Measurements from ENCODE around the gene TSPAN9.
"Not testable (repeated sequence)": the region's sequence is repeated elsewhere in the genome, so short reads cannot be mapped to it uniquely, and the experiment has no call there.

Gene TSPAN9

GRCh38 chr12:3044141-3044630 is 33.0 kb upstream of the TSPAN9 start:
- no peak for DNase-seq

DNA sequence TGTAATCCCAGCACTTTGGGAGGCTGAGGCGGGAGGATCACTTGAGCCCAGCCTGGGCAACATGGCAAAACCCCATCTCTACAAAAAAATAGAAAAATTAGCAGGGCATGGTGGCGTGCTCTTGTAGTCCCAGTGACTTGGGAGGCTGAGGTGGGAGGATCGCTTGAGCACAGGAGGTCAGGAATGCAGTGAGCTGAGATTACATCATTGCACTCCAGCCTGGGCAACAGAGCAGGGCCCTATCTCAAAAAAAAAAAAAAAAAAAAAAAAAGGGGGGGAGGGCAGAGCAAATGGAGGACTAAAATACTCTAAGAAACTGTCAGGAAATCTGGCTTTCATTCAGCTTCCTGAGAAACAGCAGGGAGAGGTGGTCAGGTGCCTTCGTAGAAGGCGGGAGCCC is 31.7 kb upstream of the TSPAN9 start:
- DNase-seq = no peak

GRCh38 chr12:3045989-3046388 is 31.2 kb upstream of the TSPAN9 start:
- no peak for DNase-seq

- DNase-seq = no peak
Observed at GRCh38 chr12:3046441-3047200, 30.6 kb upstream of the TSPAN9 start.

- DNase-seq = no peak
Observed at GRCh38 chr12:3047961-3048360, 29.2 kb upstream of the TSPAN9 start.

GRCh38 chr12:3048540-3048939 is 28.6 kb upstream of the TSPAN9 start:
- DNase-seq = no peak

DNA sequence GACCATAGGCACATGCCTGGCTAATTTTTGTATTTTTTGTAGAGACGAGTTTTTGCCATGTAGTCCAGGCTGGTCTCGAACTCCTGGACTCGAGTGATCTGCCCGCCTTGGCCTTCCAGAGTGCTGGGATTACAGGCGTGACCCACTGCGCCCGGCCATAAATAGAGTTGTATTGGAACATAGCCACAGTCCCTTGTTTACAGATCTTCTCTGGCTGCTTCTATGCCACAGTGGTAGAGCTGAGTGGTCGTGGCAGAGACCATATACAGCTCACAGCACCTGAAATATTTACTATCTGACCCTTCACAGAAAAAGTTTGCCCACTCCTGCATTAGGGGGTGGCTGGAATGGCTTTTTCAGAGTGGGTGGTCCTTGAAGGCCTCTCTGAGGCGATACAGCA is 28.0 kb upstream of the TSPAN9 start:
- DNase-seq = no peak

DNA sequence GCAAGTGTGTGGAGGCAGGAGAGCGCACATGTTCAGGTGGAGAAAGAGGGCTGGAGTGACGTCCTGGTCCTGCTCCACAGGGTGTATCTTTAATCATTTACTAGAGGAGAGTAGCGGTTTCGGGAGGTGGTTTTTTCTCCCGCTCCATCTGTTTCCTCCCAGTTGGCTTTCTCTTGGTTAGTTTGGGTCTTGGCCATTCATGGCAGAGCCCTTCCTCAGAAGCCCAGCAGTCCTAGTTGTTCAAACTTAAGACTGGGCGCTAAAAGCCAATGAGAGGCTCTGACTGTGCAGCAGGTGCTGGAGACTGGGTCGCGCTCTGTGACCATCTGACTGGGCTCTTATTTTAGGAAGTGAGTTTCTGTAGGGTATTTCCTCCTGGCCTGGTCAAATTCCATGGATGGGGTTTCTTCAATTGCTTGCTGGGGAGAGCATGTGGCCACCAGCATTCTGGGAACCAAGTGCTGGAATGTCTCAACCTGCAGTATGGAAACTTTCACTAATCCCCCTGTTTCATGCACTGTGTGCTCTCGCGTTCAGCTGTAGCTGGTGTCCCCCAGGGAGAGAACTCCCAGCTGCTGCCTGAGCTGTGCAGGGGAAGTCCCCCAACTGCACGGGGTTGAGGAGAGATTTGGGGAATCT is 27.4 kb upstream of the TSPAN9 start:
- DNase-seq = no peak

- DNase-seq = no peak
Observed at GRCh38 chr12:3054374-3054773, 22.8 kb upstream of the TSPAN9 start.

GRCh38 chr12:3055026-3055703 is 22.0 kb upstream of the TSPAN9 start:
- no peak for DNase-seq

DNA sequence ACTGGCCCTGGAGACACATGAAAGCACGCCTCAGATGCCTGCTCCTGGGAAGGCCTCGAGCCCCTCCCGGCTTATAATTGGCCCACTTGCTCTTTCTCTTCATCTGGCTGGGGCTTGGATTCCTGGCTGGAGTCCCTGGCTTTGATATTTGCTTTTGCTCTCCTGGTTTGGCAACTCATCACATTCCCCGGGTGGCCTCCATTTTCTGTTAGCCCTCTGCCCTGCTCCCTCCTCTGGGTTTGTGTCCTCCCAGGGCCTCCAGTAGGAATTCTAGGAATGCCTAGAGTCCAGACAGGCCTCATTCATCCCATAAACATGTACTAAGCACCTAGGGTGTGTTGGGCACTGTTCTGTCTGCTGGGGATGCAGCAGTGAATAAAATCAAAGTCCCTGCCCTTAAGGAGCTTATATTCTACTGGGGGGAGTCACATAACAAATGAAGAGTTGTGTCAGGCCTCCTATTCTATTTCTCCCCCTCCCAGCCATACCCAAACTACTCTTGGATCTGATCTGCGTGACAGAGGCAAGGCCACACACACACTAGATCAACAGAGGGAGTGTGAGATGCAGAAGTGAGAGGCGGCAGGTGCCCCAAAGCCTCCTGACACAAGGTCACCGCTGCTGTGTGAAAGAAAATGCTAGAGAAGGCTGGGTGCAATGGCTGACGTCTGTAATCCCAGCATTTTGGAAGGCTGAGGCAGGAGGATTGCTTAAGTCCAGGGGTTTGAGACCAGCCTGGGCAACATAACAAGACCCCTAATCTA is 21.3 kb upstream of the TSPAN9 start:
- DNase-seq = no peak

DNA sequence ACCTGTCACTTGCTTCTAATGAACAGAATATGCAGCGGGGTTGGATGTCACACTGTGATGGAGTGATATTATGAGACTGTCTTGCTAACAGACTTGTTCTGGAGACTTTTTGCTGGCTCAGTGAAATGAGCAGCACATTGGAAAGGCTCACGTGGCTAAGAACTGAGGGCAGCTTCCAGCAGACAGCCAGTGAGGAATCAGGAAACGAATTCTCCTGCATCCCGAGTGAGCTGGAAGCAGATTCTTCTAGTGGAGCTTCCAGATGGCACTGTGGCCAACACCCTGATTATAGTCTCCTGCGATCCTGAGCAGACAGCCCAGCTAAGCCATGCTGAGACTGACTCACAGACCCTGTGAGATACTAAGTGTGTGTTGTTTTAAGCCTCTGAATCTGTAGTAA is 16.1 kb upstream of the TSPAN9 start:
- DNase-seq = no peak

DNA sequence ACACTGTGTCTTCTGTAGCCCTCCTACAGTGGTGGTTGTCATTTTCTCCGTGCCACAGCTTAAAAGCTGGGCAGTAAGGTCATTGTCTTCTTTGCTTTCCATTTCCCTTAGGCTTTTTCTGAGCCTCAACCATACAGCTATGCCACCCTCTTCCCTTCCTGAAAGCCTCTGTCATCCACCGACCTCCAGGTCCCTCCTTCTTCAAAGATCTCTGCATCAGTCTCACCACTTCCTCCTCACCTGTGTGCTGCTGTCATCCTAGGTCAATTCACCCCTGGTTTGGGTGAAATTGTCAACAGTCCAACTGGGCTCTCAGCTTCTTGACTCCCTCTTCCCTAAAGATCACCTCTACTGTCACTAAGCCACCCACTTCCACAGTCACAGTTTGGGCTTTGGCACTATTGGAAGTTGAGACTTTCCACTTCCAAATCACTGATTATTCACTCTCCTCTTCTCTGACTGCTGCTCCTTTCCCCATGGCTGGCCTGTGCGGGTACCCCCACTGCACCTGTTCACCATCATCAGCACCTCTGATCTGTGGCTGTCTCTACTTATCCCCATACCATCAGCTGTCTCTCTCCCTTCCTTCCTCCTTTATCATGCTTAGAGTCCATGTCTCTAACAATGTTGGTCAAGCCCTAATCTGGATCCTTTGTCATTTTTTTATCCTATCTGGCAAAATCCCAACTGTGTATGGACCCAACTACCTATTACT is 15.5 kb upstream of the TSPAN9 start:
- no peak for DNase-seq

DNA sequence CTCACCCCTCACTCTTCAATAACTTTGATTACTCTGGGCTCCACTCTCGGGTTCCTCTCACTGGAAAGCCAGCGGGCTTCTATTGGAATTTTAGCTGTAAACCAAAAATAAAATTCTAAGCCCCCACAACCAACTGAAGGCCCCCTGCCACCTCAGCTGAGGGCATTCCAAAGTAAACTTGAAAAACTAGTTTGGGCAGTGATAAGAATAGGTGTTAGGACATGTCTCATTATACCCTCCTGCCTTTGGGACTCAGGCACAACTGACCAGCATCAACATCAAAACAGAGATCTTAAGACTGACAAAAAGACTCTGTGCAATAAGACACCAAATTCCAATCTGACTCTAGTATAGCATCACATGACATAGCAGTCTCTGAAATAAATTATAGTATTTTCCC is 11.9 kb upstream of the TSPAN9 start:
- no peak for DNase-seq

GRCh38 chr12:3065846-3066245 is 11.3 kb upstream of the TSPAN9 start:
- DNase-seq = not testable (repeated sequence)

DNA sequence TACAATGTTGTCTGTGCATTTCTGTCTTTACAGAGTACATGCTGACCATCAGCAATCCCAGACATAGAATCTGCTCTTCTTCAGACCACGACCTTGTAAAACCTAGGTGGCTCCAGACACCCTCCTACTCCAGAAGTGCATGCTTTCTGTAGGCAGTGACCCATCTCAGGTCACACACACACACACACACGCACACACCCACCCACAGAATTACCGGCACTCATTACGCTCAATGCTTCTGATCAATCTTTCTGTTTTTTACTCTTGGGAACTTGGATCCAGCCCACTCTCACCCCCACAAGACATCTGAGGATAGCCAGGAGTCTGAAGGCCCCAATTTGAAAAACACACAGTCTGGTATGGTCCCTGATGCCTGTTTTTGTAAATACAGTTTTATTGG is 7.5 kb upstream of the TSPAN9 start:
- no peak for DNase-seq

GRCh38 chr12:3071107-3071506 is 6.1 kb upstream of the TSPAN9 start:
- no peak for DNase-seq

GRCh38 chr12:3071710-3072109 is 5.5 kb upstream of the TSPAN9 start:
- no peak for DNase-seq

DNA sequence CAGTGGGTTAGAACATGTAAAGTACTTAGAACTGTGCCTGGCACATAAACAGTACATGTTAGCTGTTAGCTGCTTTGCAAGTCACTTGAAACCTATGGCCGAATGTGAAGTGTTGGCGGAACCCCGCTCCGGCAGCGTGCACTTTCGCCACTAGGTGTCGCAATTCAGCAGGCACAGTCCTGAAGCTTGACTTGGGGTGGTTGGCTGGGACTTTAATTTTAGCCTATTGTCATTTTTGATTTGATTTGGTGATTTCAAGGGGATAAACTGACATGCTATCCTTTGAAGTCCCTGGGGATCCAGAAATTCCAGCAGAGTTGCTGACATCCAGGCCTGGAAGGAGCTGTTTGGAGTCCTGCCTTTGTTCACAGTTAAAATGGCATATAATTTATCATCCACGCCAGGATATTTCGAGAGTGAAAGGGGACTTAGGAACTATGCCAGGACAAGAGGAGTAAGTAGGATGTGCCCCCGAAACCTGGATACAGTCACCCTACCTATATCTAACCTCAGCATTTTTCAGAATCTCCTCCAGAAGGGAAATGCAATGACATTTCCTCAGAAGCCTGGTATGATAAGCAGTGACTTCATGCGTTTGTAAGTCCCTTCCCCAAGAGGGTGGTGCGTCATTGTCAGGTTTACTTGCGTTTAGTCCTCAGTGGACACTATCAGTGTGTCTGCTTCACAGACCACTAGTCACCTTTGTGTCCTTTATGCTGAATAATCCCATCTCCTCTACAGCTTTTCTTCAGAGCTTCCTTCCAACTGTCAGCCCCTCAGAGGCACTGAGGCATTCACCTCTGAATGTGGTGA is 3.5 kb upstream of the TSPAN9 start:
- peak; percentile 40 to 63 for DNase-seq

- no peak for DNase-seq
Observed at GRCh38 chr12:3075315-3075714, 1.9 kb upstream of the TSPAN9 start.

GRCh38 chr12:3077572-3078081 is 448 bp downstream of the TSPAN9 start:
- no peak for DNase-seq
